ENCODE results near the gene SUPV3L1. TPM values are rescaled to one million over a fixed set of nuclear protein-coding genes. Genes with fewer than 3 reads are reported as not detected.

SUPV3L1 gene
- total RNA-seq, 1 donor from 2014 or later: 26.6 TPM

DNA sequence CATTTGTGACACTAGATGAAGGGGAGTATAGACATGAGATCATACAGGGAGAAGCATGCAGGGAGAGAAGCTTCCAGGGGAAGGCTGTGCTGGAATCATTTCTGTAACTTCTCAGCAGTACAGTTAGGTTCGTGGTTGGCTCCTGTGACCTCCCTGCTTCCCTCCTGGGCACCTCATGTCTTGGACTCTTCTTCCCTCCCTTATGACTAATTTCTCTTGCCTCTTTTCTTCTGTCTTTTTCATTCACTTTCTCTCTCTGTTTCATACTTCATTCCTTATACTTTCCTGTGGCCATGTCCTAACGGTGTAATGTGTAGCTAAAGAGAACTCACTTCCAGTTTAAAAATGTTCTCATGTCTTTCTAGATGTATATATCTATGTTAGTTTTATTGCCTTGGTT lies 21.0 kb downstream of the SUPV3L1 start:
- DNase-seq (ENCODE audit: low read depth): no peak

DNA sequence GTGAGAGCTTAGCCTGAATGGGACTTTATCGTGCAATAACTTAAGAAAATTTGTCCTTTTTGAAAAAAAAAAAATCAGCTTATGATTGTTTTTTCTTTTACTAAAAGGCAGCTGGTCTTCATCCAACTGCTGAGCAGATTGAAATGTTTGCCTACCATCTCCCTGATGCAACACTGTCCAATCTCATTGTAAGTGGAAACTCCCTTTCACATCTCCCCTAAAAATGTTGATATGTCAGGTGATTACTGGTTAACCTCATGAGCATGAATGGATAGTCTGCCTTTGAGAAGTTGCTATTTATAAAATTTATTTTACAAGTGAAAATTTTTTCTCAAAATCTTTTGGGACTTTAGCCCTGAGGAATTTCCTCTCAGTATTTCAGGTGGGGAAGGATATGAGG lies 22.3 kb downstream of the SUPV3L1 start:
- DNase-seq (ENCODE audit: low read depth): no peak

DNA sequence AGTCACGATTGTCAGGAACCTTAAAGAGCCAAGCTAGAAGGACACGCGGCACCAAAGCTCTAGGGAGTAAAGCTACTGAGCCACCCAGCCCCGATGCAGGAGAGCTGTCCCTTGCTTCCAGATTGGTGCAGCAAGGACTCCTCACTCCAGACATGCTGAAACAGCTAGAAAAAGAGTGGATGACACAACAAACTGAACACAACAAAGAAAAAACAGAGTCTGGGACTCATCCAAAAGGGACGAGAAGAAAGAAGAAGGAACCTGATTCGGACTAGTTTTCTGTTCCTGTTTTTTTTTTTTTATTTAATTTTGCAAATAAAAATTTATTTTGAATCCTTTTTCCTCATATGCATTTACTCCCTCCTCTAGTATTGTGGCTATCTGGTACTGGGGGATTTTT lies 28.7 kb downstream of the SUPV3L1 start:
- DNase-seq (ENCODE audit: low read depth): no peak

DNA sequence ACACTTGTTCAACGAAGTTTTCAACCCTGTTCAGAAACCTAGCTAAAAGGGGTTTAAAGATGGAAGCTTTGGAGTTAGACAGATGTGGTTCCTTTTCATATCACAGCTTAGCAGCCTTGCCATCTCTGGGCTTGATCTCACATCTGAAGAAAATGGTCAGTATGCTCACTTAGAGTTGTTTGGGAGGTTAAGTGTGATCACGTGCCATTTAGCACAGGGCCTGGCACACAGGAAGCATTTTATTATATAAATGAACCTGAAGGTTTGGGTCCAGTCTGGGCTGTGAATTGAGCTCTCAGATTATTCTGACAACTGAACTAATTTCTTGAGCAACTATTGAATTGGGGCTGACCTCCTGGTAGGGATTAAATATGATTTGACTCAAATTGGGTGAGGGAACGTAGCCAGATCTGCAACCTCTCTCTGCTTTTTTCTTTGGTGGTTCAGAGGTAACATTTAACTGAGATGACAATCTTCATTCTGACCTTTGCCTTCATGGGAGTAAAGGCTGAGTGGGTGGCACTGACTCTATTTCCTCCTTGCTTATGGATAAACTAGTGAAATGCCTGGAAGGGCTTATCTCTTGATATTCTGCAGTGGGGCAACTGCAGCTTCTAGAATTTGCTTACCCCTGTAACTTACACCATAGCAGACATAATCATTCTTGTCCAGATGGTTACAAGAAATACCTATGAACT lies 29.9 kb downstream of the SUPV3L1 start:
- DNase-seq (ENCODE audit: low read depth): no peak

DNA sequence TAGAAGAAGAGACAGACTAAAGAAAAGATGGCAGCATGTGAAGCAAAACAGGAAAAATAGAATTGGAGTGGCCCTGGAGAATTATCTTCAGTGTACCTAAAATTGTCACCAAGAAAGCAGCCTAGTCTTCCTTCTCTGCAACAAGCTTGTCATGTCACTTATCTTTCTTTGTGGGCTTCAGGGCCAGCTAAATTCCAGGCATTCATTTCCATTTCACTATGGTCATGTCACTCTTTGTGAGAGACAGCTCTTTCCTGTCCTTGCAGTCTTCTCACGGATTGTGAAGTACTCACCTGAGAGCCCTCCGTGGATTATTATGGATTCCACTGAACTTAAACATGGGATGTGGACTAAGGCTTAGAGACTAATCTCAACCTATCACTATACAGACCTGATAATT lies 31.1 kb downstream of the SUPV3L1 start:
- DNase-seq (ENCODE audit: low read depth): no peak

DNA sequence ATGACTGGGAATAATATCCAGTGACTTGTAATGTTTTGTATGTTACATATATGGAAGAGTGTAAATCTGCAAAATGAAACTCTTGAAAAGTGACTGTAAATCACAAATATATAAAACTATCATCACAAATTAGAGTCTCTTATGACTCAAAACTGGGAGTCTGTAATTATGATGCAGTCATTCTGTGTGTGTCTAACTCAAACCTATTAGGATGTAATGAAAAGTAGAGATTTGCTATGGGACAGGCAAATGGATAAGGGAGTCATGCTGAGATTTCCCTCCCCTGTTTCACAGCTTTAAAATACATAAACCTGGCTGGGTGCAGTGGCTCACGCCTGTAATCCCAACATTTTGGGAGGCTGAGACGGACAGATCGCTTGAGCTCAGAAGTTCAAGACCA lies 31.5 kb downstream of the SUPV3L1 start:
- no peak for DNase-seq (ENCODE audit: low read depth)

DNA sequence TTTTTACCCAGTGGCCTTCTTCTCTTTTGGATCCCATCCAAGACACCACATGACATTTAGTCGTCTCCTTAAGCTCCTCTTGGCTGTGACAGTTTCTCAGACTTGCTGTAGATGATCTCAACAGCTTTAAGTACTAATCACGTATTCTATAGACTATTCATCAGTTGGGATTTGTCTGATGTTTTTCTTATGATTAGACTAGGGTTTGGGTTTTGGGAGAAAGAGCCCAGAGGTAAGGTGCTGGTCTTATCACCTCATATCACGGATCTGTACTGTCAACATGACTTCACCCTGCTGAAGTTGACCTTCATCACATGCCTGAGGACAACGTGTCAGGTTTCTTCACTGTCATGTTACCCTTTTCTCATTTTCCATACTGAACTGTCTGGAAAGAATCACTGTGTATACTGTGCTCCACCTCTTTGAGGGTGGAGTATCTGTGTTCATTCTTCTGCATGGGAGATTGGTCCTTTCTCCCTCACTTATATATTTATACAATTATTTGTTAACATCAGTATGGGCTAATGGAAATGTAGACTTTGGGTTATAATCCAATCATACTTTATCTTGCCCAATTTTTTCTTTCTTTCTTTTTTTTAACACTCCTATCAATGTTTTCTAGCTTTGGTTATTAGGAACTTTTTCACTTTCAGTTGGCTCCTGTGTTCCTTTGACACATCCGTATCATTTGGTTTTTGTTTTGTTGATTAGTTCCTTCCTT lies 33.7 kb downstream of the SUPV3L1 start:
- no peak for DNase-seq (ENCODE audit: low read depth)

DNA sequence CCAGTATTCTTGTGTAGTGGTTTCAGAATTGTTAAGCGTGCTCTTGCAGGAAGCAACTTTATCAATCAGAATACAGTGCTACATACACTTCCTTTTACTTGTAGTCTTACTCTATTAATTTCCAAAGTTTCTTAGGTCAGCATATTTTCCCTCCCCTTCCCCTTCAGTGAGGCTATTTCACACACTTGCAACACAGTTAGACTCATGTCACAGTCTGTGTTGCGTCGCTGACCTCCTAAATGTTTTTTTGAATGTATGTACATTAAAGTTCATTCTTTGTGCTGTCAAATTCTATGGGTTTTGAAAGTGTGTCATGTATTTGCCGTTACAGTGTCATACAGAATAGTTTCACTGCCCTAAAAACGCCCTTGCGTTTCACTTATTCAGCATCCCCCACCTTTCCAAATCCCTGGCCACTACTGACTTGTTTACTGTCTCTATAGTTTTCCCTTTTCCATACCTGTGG lies 34.7 kb downstream of the SUPV3L1 start:
- no peak for DNase-seq (ENCODE audit: low read depth)

DNA sequence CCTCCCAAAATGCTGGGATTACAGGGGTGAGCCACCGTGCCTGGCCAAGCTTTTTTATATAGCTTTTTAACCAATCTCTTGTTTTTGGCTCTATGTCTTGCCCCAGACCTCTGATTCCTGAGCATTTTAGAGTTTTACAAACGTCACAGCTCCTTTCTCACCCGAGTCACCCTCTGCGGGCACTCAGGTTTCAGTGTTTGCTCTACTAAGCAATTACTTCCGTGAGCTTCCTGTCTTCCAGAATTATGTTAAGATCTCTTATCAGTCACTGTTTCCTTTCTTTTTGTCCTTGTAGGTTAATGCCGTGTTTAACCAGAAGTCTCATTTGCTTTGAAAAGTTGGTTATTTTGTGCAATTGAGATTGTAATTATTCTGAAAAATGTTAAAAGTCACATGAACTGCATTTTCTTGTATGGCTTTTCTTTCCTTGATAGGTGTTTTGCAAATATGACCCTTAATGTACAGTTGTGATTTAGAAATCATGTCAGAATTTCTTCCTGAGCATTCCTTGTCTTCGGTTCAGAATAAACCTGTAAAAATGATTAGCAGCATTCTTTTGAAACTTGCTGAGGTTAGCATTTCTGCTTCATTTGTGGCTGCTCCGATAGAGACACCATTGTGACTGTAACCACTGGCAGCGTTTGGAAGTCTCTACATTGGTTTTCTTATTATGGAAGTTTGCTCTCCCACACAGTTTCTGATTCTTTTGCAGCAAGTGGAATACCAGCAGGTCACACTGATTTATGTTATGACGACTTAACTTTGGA lies 35.6 kb downstream of the SUPV3L1 start:
- no peak for DNase-seq (ENCODE audit: low read depth)

DNA sequence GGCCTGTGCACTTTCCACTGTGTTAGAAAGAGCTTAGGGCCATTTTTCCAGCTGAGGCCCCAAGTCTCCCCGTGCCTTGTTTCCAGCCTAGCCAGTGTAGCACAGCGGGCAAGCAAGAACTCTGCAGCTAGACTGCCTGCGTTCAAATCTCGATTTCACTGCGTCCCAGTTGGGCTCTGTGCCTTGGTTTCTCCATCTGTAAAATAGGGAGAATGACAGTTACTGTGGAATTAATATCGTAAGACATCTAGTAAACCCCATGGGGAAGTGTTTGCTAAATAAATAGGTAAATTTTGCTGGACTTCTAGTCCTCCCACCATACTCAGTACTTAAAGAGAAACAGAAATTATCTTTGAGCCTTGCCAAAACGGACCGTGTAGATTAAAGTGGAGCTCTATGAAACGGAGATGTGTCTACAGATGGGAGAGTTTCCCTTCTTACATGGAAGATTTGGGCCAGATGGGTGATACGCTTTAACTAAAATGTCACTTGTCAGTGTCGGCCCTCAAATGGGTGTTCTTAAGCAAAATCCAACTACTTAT lies 36.6 kb downstream of the SUPV3L1 start:
- no peak for DNase-seq (ENCODE audit: low read depth)

DNA sequence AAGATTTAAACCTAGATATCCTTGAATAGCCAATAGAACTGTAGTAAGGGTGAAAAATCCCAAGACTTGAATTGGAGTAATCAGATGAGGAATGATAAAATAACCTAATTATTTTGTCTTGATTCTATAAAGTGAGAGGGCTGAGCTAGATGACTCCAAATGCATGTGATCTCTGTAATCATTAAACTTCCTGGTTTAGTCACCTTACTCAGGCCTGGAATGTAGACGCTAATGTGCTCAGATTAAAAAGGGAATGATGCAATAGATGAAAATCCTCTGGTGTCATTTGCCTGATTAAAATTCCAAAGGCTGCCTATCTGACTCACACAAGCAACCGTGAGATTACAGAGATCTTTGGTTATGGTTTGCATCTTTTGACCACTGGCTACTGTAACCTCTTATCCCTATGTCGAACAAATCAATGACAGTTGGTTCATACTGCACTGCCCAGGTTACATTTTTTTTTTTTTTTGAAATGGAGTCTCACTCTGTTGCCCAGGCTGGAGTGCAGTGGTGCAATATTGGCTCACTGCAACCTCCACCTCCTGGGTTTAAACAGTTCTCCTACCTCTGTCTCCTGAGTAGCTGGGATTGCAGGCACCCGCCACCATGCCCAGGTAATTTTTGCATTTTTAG lies 37.2 kb downstream of the SUPV3L1 start:
- DNase-seq (ENCODE audit: low read depth): peak; percentile 72

DNA sequence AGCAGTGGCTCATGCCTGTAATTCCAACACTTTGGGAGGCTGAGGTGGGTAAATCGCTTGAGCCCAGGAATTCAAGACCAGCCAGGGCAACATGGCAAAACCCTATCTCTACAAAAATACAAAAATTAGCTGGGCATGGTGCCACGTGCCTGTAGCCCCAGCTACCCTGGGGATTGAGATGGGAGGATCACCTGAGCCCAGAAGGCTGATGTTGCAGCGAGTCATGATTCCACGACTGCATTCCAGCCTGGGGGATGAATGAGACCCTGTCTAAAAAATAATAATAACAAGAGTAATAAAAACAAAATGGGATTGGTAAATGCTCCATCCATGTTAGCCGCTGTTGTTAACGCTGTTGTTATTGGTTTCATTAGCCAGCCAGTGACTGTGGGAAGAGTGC lies 38.8 kb downstream of the SUPV3L1 start:
- no peak for DNase-seq (ENCODE audit: low read depth)

DNA sequence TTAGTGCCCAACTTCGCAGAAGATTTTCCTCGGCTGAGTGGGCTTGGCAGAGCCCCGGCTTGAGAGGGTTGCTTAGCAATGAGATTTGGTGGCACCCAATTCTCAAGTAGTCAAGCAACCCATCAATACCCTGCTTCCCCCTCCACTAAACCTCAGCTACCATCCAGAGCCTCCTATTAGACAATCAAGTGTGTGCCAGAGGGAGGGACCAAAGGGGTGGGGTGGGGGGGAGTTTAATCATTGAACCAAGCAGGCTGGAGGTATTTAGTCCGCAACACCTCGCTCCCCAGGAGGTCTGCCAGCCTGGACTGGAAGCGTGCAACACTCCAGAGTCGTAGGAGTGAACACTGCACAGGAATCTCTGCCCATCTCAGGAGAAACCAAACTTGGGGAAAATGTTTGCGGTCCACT lies 40.0 kb downstream of the SUPV3L1 start, which contains the start of gene HKDC1:
Gene HKDC1, plus strand, starts transcription at position 292 of the 411 bp plus-strand sequence. Its CDS starts 104 bp downstream, at position 396.
- no peak for DNase-seq (ENCODE audit: low read depth)

DNA sequence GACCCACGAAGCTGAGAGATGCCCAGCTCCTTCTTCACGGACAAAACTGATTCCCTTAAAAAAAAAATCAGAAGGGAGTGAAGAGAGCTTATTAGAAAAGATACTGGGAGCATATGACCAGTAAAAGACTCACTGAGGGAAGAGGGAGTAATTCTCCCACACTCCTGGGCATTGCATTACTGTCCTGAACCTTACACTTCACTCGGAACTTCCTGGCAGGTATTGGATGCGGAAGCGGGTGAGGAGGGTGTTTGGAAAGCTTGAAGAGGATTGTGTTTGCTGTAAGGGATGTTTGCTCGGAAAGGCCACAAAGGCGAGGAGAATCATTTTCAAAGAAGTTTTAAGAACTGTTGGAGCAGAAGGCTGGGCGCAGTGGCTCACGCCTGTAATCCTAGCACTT lies 40.5 kb downstream of the SUPV3L1 start:
- DNase-seq (ENCODE audit: low read depth): no peak

DNA sequence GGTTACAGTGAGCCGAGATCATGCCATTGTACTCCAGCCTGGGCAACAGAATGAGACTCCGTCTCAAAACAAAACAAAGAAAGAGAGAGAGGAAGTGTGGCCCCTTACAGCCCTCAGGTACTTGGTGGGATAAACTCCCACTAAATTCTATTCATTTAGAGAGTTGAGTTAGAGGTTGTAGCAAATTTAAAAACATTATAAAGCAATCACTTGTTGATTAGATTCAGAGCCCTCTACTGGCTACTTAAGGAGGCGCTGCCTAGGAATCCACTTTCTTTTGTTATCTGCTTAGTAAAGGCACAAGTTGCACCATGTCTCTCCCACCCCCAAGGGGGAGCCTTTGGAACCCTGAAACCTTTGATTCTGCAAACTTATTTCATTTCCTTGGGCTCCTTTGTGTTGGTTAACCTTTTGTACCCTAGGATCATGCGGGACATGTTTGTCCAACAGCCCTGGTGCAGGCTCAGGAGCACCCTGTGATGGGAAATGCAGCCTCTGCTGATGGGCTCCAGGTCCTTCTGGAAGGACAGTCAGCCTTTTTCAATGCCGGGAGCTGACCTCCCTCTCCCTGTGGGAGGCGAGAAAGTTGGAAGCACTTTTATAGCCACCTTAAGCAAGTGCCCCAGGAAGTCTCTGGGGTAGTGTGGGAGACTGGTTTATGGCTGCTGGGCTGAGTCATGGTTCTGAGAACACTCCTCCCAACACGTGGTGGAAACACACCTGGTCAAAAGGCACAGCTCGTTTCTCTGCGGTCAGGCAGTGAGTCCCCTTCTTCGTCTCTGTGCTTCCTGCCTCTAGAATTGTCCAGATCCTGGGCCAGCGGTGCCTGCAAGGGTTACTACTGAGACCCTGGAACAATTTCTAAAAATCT lies 42.4 kb downstream of the SUPV3L1 start:
- peak; percentile 54 for DNase-seq (ENCODE audit: low read depth)

DNA sequence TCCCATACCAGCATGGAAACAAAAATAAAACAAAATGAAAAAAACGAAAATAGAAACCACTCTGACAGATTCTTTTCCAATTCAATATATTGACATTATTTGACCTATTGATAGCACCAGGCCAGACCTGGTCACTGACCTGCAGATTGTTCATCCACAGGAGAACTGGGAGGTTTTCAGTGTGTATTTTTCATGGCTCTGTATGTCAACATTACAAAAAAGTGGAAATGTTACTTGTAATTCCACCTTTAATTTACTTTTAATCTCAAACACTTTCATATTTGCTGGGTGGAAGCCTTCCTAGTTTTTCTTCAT lies 43.0 kb downstream of the SUPV3L1 start:
- DNase-seq (ENCODE audit: low read depth): no peak

DNA sequence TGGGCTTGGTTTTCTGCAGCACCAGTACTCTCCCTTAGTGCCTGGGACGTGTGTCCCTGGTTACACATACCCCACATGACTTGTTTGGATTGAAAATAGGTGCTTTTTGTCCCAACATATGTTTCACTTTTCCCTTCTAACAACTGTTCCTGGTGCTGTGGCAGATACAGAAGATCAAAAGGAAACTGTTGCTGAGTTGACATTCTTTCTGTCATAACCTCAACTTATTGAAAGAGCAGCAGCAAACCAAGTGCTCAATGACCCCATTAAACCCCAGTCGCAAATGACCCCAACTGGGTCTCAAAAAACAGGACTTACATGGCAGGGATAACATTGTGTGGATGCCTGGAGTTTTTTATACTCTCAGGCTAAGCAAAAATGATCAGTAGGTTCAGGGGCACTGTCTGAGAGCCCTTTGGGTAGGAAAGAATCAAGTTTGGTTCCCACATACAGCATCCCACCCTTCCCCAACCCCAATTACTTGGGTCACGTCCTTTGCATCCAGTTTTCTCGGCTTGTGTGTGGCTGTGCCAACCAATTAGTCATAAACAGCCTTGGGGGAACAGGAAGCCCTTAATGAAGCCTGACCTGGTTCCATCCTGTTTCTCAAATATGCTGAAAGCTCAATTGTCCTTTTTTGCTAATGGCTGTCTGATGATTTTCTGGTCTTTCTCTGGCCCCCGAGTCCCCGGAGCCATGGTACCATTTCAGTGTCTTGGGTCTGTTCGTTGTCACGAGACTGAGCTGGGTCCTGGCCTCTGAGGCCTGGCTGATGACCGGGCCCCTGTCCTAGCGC lies 45.0 kb downstream of the SUPV3L1 start:
- no peak for DNase-seq (ENCODE audit: low read depth)

DNA sequence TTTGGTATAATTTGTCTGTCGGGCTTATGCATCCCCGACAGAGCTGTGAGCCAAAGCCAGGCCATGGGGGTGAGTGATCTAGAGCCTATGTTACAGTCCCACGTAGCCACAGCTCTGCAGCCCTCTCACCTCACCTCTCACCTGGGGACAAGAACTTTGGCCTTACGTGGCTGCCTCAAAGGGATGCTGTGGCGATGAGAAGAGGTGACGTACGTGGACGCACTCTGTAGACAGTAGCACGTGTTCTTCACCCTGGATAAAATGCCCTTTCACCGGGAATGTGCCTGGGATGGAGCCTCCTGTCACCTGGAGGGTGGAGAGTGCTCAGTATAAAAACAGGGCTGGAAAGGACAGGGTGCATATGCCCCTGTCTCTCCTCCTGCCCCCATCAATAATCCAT lies 45.6 kb downstream of the SUPV3L1 start:
- no peak for DNase-seq (ENCODE audit: low read depth)

DNA sequence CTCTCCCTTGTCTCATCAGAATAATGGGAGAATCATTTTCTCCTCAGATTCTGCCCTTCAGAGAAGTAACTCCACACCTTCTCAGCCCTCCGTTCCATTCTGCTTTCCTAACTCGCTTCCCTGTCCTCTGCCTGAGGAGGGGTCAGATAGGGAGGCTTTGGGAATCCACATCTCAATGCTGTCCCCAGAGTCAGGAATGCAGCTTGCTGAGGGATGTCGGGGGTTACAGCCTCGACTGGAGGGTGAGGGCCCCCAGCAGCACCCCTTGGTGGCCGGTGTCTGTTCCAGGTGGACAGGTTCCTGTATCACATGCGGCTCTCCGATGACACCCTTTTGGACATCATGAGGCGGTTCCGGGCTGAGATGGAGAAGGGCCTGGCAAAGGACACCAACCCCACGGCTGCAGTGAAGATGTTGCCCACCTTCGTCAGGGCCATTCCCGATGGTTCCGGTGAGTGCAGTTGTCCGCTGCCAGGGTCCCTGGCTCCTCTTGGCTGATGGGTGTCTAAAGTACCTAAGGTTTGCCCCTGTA lies 47.0 kb downstream of the SUPV3L1 start:
- DNase-seq (ENCODE audit: low read depth): no peak

Measured in myocyte (in vitro differentiated cells).